Glomerular visceral epithelial cell (primary cell): ENCODE measurements around the gene ME3.
"Not testable (repeated sequence)": the region's sequence is repeated elsewhere in the genome, so short reads cannot be mapped to it uniquely, and the experiment has no call there.

Source experiments
- DNase-seq: peaks from one replicate; pipeline ENCODE4 v3.0.0-alpha.2; 2016; ENCODE audit errors: extremely low spot score

The ME3 gene

GRCh38 chr11:86621854-86622253, 50.6 kb downstream of the ME3 start:
- no peak for DNase-seq

- no peak for DNase-seq
Measured at GRCh38 chr11:86620891-86621521, 51.4 kb downstream of the ME3 start.

GRCh38 chr11:86619428-86619827, 53.0 kb downstream of the ME3 start:
- not testable (repeated sequence) for DNase-seq

GRCh38 chr11:86617502-86617901, 54.9 kb downstream of the ME3 start:
- DNase-seq, result no peak

GRCh38 chr11:86615487-86615886, 56.9 kb downstream of the ME3 start:
- DNase-seq, result no peak

GRCh38 chr11:86610559-86611341, 61.7 kb downstream of the ME3 start:
- DNase-seq, result no peak

- DNase-seq, result peak; percentile 74
Measured at GRCh38 chr11:86608251-86608799, 64.1 kb downstream of the ME3 start.

GRCh38 chr11:86606836-86607481, 65.5 kb downstream of the ME3 start:
- no peak for DNase-seq

- DNase-seq, result no peak
Measured at GRCh38 chr11:86606270-86606835, 66.1 kb downstream of the ME3 start.

GRCh38 chr11:86596861-86597586, 75.4 kb downstream of the ME3 start:
- DNase-seq, result peak; percentile 64

- no peak for DNase-seq
Measured at GRCh38 chr11:86595955-86596354, 76.5 kb downstream of the ME3 start.

- peak; percentile 20 for DNase-seq
Measured at GRCh38 chr11:86595451-86595850, 77.0 kb downstream of the ME3 start.

- peak; percentile 44 for DNase-seq
Measured at GRCh38 chr11:86594746-86595145, 77.7 kb downstream of the ME3 start.

- no peak for DNase-seq
Measured at GRCh38 chr11:86593833-86594232, 78.6 kb downstream of the ME3 start.

GRCh38 chr11:86592659-86593451, 79.6 kb downstream of the ME3 start:
- DNase-seq, result peak; percentile 98

- DNase-seq, result peak; percentile 48
Measured at GRCh38 chr11:86592047-86592591, 80.3 kb downstream of the ME3 start.

- peak; percentile 48 for DNase-seq
Measured at GRCh38 chr11:86591631-86592030, 80.8 kb downstream of the ME3 start.

GRCh38 chr11:86589856-86590589, 82.4 kb downstream of the ME3 start:
- DNase-seq, result no peak

GRCh38 chr11:86589204-86589603, 83.2 kb downstream of the ME3 start:
- DNase-seq, result no peak
